Panc1 (cell line): ENCODE results near the gene GAS7.

Experiments
- POLR2AphosphoS5 ChIP-seq: IDR thresholded peaks from 2 replicates; pipeline ENCODE4 v1.6.1; 2012; ENCODE audit warnings: mild to moderate bottlenecking, low read depth, low read length, moderate library complexity
- SIN3A ChIP-seq: IDR thresholded peaks from 2 replicates; pipeline ENCODE4 v1.6.1; 2012; ENCODE audit warnings: low read depth, mild to moderate bottlenecking, low read length, moderate library complexity, borderline replicate concordance; ENCODE audit not compliant: insufficient read depth
- TF ChIP-seq, protein P1 (sequence below): fragments of 450-650 bp; IDR thresholded peaks from 2 replicates; pipeline ENCODE4 v1.5.1; 2017; ENCODE audit warnings: mild to moderate bottlenecking

- no peak for TF ChIP-seq POLR2AphosphoS5
- TF ChIP-seq, protein P1, sequence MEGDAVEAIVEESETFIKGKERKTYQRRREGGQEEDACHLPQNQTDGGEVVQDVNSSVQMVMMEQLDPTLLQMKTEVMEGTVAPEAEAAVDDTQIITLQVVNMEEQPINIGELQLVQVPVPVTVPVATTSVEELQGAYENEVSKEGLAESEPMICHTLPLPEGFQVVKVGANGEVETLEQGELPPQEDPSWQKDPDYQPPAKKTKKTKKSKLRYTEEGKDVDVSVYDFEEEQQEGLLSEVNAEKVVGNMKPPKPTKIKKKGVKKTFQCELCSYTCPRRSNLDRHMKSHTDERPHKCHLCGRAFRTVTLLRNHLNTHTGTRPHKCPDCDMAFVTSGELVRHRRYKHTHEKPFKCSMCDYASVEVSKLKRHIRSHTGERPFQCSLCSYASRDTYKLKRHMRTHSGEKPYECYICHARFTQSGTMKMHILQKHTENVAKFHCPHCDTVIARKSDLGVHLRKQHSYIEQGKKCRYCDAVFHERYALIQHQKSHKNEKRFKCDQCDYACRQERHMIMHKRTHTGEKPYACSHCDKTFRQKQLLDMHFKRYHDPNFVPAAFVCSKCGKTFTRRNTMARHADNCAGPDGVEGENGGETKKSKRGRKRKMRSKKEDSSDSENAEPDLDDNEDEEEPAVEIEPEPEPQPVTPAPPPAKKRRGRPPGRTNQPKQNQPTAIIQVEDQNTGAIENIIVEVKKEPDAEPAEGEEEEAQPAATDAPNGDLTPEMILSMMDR, result no peak
- no peak for TF ChIP-seq SIN3A
Measured at GRCh38 chr17:9895923-9896322, 302.5 kb downstream of the GAS7 start.
